SW 1271 (cell line): Measurements from ENCODE around the gene CCN2.

ENCODE experiments used
- DNase-seq, 2 experiments: peaks; one replicate each; lab custom pipeline; 2025; lab: John Stamatoyannopoulos, UW

CCN2 gene, protein sequence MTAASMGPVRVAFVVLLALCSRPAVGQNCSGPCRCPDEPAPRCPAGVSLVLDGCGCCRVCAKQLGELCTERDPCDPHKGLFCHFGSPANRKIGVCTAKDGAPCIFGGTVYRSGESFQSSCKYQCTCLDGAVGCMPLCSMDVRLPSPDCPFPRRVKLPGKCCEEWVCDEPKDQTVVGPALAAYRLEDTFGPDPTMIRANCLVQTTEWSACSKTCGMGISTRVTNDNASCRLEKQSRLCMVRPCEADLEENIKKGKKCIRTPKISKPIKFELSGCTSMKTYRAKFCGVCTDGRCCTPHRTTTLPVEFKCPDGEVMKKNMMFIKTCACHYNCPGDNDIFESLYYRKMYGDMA

DNA sequence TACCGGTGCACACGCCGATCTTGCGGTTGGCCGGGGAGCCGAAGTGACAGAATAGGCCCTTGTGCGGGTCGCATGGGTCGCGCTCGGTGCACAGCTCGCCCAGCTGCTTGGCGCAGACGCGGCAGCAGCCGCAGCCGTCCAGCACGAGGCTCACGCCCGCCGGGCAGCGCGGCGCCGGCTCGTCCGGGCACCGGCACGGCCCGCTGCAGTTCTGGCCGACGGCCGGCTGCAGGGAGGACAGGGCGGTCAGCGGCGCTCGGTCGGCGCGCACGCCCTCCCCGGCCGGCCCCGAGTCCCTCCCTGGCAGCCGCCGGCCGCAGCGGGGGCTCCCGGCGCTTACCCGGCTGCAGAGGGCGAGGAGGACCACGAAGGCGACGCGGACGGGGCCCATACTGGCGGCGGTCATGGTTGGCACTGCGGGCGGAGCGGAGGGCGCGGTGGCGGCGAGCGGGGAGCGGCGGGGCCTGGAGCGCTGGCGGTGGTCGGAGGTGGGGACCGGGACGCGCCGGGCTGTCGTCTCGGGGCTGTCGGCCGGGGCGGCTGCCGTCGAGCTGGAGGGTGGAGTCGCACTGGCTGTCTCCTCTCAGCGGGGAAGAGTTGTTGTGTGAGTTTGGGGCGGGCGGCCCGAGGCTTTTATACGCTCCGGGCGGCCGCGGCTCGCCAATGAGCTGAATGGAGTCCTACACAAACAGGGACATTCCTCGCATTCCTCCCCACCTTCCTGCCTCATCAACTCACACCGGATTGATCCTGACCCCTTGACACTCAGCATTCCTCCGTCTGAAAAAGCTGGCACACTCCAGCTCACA is at the start of gene CCN2:
CCN2 (minus strand) TSS at position 606 of the 809 bp plus-strand sequence; CDS start at position 406, 200 bp downstream.
- DNase-seq, result peak; percentile 77 to 96

DNA sequence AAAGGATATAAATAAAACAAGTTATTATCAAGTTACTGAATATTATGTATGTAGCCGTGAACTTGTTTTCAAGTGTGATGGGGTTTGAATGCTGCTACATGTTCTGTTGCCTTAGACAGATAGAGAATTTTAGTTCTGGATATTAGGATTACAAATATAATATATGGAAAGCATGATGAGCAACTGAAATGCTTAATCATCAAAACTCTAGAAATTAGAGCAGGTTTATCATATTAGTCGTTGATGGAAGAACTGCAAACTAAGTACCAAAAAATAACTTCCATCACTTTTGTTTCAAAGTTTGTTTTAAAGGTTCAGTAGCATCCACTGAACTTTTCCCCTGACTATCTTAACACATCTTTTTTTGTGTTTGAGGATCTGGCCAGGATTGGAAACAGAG is 49.1 kb upstream of the CCN2 start:
- no peak for DNase-seq

DNA sequence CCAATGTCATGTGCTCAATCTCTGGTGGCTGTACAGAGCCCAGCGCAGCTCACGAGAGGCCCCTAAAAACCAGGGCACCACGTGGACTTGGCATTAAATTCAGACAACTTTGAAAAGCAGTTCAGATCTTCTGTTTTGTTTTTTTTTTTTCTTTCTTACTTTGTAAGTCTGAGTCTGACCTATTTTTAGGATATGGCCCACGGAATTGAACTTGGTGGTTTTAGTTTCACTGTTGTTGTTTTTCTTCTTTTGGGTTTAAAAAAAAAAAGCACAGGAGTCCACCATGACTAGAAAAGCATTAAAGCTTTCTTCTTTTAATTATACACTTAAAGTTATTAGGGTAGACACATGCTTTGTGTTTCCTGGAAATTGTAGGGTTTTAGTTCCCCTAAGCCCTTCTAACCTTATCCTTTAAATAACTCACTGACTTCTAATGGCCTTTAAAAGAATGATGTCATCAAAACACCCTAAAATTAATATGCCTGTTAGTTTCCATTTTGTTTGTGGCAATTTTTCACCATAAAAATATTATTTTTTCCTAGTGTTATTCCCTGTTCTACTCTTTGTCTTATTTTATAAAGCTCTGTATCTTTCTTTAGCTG is 48.5 kb upstream of the CCN2 start:
- DNase-seq, result no peak

DNA sequence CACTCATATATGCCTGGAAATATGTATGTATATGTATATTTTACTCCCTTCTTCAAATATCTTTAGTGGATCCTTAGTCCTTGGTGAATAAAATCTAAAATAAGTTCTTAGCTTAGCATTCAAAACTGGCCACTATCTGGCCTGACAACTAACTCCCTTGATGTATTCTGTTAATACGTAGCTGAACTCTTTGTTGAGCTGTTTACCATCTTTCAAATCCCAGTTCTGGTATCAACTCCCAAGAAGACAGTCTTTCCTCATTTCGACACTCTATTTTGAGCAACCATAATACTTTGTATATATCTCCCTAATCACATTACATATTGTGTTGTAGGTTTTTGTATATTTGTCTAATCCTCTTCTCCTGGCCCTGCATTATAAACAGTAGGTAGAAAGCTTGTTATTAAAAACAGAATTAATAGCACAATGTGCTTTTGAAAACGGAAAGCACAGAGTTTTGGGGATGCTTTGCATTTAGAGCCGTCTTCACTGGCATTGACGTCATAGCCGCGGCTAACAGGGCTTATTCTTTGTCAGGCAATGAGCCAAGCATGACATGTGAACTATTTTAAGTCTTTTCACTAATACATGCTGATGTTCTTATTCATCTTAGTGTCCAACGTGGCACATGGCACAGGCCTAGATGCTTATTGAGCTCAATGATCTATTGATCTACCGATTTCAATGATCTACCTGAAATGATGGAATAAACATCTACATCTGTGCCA is 47.2 kb upstream of the CCN2 start:
- DNase-seq, result no peak

DNA sequence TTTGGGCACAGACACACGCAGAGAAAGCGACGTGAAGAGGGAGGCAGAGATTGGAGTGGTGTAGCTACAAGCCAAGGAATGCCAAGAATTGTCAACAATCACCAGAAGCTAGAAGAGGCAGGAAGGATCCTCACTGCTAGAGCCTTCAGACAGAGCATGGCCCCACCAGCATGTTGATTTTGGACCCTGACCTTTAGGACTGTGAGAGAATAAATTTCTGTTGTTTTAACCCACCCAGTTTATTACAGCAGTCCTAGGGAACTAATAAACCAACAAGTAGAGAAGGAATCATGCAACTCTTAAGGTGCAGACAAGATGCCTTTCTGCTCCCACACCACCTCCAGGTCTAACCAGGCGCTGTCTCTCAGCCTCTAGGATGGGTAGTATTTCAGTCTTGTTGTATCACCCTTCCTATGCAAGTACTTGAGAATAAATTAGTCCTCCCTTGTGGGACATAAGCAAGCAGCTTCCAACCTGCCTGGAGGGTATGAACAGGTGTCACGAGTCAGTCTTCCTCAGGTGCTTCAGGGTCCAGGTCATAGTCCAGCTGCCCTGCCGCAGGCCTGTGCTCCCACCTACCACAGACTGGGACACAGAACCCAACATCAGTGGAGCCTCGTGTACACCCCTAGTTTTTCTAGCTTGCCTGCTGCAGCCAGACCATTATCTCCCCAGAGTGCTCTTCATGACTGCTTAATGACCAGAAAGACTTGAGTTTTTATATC is 46.4 kb upstream of the CCN2 start:
- no peak for DNase-seq

DNA sequence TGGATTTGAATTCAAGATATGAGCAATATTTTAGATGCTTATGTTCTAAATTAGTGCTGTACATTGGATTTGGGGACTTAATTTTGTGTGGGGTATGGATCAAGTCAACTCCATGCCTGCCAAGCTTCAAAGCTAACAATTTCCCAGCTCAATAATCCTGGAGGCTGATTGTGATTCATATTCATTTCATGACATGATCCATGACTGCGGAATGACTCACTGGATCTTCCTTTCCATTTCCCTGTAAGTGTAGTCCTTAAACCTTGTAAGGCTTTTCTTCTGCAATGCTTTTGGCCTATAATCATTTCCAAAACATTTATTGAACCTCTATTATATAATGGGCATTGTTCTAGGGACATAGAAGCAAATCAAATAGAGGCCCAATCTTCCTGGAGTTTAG is 44.7 kb upstream of the CCN2 start:
- peak; percentile 21 to 72 for DNase-seq

DNA sequence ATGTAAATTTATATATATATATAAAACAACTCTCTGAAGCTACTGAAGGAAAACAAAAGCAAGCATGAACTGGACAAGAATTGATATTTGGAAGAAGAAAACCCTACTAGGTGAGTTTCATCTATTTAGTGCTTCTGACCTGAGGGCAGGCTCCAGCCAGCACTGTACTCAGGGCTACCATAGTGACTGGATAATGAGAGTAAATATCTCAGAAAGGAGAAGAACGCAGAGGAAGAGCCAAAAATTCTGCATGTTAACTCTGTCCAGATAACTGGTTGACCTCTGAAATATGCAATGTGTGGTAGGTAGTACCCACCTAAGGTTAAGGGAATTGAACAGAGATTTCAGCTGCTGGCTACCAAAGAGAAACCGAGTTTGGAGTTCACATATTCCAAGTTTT is 41.4 kb upstream of the CCN2 start:
- DNase-seq, result no peak

DNA sequence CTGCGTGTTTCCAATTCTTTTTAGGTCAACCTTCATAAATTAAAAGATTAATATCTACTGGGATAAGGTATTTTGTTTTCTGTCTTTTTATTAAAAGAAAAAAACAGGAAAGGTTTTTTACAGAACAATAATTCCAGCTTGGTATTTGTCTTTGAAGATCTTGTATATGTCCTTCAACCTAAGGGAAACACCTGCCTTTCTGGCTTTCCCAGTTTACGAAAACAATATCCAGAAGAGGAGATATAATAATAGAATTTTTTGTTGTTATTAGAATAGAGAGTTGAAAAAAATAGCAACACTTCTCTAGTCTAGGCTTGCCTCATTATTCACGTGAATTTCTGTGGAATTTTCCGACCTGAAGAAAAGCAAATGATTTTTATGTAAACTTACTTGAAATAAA is 37.9 kb upstream of the CCN2 start:
- no peak for DNase-seq

DNA sequence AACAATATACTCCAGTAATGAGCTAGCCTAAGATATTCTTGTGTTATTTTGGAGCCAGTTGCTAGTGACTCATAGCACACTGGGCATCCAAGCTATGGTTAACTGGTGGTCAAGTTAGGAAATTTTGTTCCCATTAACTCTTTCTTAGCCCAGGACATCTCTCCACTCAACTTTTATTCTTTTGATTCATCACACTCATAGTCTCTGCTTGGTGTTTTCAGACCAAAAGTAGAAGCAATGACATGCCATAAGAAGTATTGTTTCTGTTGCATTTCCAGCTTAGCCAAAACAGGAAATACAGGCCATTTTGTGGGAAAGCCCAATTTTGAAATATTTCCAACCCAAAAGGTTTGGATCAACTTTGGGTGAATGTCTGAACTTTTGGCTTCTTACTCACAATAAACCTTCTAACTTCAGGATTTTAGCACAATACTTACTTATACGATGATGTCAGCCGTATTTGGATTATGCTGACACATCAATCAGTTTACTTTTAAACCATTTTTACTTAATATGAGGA is 31.6 kb upstream of the CCN2 start:
- no peak for DNase-seq

DNA sequence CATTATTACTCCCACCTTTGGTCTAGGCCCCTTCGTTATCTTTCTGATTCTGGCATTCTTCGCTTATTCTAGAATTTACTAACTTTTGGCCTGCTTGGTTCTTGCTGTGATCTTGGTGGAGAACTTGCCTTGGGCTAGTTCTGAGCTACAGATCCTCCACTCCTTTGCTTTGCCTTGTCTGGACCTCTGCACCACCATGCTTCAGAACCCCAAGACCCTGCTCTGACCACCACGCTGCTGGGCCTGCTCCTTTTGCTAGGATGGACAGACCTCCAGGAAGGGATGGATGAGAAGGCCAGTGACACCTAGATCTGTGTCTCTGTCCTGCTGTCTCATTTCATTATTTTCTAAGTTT is 30.4 kb upstream of the CCN2 start:
- DNase-seq, result no peak

DNA sequence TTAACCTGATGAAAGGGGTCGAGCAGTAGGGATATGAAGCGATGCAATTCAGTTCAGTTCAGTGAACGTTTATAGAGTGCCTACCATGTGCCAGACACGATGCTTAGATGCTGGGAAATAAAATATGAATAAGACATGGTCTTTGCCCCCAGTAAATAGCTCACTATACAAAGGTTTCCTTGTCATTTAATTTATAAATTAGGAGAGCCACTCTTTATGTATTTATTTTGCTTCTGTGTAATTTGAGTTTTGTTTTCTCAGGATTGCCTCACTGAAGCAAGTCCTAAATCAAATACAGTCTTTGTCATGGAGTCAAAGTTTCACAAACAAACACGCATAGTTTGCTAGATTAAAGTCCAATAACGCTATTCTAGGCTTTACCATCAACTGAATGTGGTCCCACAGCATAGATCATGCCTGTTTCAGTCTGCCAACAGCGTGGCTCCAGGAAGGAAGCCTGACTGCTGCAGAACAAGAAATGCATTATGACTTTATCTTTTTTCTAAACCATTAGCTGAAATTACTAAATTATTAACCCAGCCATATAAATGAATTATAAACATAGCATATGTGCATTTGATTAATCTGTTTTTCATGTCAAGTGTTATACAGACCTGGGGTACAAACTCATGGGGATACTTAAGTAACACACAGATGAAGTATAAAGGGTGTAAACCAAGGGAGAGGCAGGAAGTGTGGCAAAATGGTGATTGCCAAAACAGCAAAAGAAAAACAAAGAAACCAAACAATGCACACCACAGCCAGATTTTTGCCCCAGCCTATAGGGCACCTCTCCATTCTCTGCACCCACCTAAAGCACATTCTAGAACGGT is 29.8 kb upstream of the CCN2 start:
- DNase-seq, result no peak

DNA sequence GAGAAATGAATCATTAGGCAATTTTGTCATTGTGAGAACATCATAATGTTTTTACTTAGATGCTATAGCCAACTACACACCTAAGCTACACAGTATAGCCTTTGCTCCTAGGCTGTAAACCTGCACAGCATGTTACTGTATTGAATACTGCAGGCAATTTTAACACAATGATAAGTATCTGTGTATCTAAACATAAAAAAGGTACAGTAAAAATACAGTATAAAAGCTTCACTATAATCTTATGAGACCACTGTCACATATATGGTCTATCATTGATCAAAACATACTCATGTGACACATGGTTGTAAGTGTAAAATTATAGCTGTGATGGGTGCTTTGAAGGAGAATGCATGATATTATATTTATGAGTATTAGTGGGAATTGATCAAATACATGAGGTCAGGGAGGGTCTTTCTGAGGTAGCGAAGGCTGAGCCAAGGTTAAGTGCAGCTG is 29.2 kb upstream of the CCN2 start:
- no peak for DNase-seq

DNA sequence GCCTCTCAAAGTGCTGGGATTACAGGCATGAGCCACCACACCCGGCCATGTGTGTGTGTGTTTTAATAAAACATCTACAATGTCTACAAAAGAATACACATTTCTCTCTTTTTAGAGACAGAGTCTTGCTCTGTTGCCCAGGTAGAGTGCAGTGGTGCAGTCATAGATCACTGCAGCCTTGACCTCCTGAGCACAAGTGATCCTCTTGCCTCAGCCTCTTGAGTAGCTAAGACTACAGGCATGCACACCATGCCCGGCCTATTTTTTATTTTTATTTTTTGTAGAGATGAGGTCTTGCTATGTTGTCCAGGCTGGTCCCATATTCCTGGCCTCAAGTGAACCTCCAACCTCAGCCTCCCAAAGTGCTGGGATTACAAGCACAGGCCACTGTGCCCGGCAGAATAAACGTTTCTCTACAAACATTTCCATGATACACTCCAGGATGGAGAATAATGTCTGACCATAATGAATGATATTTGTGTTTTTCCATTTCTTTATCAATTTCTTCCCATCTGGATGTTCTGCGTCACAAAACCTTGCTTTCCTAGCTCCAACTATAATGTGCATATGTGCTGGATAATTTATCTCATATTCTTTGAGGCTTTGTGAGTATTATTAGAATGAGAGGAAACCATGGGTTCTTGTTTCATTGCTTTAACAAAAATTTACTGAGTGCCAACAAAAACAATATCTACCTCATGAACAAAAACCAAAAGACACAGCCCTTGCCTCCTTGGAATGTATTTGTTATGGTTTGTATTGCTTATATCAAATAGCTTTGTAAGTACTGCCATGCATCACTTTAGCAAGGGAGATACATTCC is 28.6 kb upstream of the CCN2 start:
- no peak for DNase-seq

DNA sequence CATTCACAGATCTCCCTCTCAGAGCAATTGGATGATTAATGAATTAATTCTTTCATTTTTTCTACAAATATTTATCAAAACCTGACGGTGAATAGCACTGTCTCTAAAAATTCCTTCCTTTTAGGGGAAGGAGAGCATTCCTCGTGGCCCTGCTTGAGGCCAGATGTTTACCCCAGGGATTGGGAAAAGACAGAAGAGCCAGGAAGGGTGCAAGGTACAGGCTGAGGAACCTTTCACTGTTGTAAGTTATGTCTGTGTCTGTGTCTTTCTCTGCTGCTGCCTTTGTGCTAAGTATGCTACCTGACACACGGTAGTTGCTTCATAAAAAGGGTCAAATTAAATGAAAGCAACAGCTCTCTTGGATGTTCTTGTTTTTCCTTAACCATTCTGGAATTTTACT is 27.4 kb upstream of the CCN2 start:
- no peak for DNase-seq

DNA sequence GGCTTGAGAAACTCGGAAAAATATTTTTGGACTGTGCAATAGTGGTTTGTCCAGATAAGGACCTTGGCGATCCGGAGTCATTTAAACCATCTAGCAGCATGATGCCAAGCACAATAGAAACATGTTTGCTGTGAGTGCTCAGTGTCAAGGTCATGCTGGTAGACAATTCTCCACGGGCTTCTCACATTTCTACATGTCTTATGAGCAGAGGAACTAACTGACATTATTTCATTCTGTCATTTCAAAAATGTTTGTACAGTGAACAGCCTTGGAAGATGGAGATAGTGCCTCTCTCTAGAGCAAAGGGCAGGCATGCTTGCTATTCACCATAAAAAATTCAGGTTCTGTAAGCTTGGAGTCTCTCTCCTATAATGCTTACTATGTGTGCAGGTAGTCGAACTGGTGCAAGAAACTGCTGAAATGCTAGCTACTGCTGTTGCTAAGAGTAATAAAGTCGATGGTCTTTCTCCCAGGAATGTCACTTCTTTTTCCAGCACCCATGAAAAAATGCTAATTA is 25.4 kb upstream of the CCN2 start:
- no peak for DNase-seq

DNA sequence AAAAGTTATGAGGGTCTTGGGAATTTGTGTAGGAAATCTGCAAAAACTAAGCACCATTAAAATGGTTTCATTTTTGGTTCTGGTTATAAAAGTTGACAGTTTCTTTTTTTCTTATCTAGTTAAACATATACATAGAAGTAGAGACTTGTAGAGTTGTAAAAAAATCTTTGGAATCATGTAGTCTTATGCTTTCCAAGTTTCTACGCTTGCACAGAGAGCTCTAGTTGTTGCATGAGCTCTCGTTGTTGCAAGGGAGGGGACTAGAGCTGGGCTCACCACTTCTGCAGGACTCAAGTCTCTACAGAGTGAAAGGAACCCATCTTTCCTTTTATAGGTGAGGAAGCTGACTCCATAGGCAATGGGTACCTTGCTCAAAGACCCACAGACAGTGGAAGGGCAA is 21.6 kb upstream of the CCN2 start:
- no peak for DNase-seq

DNA sequence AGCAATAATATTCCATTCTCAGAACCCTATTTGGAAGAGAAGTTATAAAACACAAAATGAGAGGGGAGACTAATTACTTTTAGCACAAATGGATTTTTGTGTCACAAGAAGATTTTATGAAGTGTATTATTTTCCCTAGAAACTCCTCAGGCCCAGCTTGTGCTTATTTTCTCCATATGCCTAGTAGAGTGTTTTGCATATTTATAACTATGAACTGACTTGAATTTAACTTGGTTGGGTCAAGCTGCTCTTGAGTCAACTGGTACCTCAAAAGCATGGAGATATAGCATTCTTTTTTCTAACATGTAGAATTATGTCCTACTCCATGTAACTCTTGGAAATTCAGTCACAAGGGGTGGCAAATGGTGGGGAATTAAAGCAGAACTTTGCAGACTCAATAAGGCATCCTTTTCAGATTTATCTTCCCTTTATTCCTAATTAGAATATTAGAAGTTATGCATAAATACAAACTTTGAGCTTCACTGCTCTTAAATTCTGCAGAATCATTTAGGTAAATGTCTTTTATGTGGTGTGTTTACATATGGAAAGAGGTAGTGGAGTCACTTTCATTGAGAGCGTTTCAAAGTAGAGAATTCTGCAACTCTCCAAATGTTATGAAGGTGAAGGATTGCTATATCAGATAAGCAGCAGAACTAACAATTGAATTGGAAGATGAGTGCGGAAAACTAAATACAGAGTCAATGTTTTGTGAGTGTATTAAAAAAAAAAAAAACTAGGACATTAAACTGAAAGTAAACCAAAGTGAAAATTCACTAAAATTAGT is 19.1 kb upstream of the CCN2 start:
- DNase-seq, result no peak

DNA sequence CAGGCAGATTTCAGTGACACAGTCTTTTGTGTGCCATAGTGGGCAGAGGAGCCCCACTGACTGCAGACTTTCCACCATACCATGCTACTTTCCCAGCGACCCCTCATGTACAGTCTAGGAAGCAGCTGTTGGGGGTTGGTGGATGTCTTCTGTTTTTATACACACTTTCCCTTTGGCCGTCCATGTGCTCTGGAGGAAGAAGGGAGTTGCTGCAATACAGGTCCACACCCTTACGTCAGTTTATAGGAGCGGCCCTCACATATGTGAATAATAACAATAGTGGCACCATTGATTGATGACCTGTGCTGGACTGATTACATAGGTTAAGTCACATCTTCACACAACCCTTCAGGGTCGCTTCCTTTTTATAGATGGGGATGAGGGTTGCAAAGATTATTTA is 17.5 kb upstream of the CCN2 start:
- DNase-seq, result no peak

DNA sequence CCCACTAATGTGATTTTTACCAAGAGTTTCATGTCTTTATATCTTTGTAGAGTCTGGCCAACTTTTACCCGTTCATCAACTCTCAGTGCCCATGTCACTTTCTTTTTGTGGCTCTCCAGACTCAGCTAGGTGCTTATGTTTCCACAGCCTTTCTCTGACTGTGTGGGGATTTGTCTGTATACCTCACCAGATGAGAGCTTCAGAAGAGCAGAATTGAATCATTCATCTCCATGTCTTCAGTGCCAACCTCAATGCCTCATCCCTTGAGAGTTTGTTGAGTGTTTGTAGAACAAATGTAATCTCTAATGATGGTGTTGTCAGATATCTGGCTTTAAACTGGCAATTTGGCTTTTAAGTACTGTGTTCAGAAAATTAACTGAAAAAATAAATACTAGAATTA is 16.8 kb upstream of the CCN2 start:
- DNase-seq, result no peak
